AG20443 (cell line): ENCODE measurements around the gene C1QL1.

ENCODE experiments used
- DNase-seq: peaks from one replicate; pipeline ENCODE4 v3.0.0; 2012; ENCODE audit warnings: low spot score, mixed read lengths

Gene C1QL1

GRCh38 chr17:44989552-44990138, 21.5 kb upstream of the C1QL1 start:
- no peak for DNase-seq

DNA sequence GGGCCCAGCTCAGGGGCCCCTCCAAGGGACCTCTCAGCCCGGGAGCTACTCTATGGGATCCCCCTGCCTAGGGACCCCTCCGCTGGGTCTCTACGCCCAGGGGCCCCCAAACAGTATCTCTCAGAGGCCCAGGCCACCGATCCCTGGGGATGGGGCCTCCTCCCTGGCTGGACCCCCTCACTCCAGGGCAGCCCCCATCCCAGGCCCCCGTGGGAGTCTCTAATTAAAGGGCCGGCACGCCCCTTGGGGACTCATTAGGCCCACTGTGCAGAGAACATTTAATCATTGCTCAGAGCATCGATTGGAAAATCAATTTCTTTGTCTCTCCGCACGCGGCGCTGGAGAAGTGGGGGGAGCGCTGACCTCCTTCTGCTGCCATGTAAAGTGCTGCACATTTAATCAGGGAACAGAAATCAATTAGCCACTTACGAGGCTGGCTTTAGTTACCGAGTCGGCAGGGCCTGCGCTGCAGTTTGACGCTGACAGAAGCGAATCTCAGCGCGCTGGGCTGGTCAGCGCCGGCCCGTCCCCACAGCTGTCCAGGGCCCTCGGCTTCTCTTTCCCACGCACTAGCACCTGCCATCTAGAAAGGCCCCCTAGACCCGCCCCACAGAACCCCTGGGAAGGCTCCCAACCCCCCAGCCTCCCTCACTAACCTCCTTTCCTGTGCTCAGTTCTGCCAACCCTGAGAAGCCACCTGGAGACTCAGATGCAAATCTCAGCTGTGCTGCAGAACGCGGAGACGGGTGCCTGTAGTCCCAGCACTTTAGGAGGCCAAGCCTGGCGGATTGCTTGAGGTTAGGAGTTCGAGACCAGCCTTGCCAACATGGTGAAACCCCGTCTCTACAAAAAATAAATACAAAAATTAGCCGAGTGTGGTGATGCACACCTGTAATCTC, 20.2 kb upstream of the C1QL1 start:
- DNase-seq, result no peak

- no peak for DNase-seq
These were observed 15.5 kb upstream of the C1QL1 start for GRCh38 chr17:44983563-44983962.

- no peak for DNase-seq
These were observed 14.1 kb upstream of the C1QL1 start for GRCh38 chr17:44982113-44982702.

- no peak for DNase-seq
These were observed 13.3 kb upstream of the C1QL1 start for GRCh38 chr17:44981221-44981968.

DNA sequence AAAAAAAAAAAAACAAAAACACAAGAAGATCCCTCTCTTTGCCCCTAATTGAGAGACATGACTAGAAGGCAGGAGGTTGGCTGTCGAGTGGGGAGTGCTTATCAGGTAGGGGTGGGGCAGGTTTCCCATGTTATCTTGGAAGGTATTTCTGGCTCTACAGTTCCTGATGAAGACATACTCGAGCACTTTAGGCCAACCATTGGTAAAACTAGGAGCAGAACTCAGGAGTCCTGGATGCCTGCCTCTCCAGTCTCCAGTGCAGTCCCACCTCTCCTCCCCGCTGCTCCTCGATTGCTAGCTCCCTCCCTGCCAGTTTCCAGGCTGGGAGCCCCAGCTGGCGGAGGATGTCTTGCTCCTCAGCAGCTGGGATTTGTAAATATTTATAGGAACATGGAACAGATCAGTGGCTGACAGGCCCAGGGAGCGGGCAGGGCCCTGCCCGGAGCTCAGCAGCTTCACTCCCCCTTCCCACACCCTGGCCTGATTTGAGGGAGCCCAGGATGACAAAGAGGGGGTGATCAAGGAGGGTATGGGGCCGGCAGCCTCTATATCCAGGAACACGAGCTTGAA, 11.4 kb upstream of the C1QL1 start:
- no peak for DNase-seq

GRCh38 chr17:44978807-44979206, 10.7 kb upstream of the C1QL1 start:
- DNase-seq, result no peak

DNA sequence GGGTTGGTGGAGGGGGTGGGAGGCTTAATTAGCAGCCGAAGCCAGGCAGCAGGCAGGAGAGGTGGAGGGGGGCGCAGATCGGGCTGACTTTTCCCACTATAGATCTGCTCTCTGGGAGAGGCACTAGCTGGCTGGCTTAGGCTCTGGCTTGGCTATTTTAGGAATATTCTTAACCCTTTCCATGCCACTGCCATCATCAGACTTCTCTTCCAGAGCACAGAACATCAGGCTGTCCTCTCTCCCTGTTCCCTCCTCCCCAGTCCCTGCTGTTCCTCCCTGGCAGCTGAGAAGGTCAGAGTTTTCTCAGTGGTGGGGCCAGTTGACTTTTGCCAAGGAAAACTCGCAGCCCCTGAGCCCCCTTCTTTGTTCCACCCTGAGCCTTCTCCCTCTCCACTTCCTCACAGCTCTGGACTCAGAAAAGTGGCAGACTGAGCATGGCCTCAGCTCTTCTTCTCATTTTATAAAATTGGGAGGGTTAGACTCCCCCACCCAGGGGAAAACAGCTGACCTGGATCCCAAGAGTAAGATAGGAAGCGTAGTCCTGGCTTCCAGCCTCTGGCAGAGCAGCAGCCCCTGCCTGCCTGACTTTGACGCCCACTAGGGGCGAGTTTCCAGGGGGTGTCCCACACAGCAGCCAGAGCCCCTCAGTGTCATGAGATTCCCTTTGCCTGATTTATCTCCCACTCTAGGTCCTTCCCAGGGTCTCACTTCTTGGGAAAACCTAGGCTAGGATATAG, 9.9 kb upstream of the C1QL1 start:
- DNase-seq, result no peak

DNA sequence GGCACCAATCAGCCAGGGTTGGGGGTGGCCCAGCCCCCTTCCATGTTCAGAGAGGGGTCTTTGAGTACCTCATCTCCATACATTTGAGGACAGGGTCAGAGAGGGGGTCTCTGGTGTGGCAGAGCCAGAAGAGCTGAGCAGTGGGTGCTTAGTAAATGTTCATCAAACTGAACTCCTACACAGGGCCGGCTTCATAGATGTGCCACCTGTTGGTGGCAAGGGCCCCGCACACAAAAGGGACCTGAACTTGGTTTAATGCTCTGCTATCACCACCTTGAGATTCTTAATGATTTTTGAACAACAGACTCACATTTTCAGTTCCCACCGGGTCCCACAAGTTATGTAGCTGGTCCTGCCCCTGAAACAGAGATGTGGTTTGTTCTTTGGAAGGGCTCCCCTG, 9.0 kb upstream of the C1QL1 start:
- DNase-seq, result no peak

DNA sequence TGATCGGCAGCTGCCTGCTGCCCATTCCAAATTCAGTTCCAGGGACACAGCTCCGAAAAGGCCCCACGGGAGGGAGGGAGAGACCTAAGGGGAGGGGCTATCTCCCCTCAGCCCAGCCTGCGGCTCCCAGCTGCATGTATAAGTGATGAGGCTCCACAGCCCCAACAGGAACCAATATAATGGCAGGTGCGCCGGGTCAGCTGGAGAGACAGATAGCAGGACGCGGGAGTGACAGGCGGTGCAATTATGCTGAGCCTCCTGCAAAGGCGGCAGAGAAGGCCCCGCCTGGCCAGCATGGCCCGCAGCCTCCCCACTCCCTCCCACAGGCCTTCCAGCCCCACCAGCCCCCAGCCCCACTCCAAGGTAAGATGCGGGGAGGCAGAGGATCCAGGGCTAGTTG, 8.1 kb upstream of the C1QL1 start:
- DNase-seq, result no peak

DNA sequence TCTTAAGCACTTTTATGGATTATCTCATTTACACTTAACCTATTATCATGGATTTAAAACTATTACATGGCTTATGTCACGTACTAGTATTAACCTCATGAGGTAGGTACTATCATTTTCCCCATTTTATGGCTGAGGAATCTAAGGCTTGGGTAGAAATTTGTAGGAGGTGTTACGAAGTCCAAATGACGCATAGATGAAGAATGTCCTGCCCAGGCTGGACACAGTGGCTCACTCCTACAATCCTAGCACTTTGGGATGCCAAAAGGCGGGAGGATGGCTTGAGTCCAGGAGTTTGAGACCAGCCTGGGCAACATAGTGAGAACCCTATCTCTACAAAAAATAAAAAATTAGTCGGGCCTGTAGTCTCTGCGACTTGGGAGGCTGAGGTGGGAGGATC, 4.8 kb upstream of the C1QL1 start:
- DNase-seq, result no peak

GRCh38 chr17:44971776-44972483, 3.8 kb upstream of the C1QL1 start:
- peak; percentile 47 for DNase-seq

DNA sequence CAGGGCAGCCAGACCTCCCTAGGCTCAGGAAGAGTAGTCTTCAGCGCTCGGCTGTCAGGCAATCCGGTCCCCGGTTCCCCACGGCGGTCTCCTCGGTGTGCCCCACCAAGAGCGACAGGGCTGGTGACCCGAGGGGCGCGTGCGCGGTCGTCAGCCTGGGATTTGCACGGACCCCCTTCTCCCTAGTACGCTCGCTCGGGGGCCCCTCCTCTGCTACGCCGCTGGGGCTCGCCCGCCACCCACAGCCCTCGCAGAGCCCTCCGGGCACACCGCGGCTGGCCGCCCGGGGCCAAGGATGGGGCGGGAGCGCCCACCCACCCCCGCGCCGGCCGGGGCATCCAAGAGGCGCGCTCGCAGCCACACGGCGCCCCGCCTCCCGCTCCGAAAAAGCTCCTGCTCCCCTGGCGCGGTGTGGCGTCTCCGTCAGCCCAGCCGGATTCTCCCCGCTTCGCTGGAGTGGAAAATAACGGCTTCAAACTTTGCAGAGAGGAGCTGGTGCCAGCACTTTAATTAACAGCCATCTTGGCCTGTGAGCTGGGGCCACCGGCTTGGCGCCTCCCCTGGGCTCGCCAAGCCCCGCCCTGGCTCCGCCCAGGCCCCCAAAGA, 2.1 kb upstream of the C1QL1 start:
- peak; percentile 71 for DNase-seq

DNA sequence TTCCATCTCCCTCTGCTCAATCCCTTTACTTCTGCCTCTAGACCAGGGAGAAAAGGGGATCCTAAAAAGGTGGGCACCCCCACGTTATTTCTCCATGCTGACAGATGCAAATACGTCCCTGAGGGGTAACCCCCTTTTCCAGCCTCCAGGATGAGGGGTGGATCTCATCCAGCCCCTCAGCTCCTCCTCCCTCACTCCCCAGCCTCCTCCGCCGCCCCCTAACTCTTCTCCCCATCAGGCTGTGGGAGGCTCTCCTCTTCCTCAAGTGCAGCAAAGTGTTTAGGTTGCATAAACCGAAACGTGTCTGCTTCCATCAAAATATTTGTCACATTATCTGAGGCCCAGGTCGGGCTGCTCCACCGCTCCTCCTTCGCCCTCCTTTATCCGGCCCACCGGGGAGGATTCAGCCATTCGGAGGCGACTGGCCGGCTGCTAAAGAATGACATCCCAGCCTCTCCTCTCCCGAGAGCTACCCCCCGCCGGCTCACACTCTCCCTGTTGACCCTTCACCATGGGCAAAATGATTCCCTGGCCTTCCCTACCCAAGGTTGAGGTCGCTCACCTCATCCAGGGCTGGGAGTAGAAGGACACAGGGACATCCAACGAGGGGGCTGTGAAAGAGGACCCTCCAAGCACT, 1.2 kb upstream of the C1QL1 start:
- DNase-seq, result no peak

DNA sequence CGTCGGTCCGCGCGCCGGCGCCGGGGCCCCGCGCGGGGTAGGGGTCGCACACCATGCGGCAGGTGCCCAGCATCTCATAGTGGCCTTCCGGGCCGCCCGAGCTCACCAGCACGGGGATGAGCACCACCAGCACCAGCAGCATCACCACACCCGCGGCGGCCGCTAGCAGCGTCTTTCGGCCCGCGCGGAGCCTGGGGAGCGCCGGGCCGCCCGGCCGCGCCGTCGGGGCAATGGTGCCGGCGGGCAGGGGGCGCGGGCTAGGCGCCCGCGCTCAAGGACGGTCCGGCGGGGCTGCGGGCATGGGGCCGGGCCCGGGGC, 237 bp downstream of the C1QL1 start:
- DNase-seq, result no peak

DNA sequence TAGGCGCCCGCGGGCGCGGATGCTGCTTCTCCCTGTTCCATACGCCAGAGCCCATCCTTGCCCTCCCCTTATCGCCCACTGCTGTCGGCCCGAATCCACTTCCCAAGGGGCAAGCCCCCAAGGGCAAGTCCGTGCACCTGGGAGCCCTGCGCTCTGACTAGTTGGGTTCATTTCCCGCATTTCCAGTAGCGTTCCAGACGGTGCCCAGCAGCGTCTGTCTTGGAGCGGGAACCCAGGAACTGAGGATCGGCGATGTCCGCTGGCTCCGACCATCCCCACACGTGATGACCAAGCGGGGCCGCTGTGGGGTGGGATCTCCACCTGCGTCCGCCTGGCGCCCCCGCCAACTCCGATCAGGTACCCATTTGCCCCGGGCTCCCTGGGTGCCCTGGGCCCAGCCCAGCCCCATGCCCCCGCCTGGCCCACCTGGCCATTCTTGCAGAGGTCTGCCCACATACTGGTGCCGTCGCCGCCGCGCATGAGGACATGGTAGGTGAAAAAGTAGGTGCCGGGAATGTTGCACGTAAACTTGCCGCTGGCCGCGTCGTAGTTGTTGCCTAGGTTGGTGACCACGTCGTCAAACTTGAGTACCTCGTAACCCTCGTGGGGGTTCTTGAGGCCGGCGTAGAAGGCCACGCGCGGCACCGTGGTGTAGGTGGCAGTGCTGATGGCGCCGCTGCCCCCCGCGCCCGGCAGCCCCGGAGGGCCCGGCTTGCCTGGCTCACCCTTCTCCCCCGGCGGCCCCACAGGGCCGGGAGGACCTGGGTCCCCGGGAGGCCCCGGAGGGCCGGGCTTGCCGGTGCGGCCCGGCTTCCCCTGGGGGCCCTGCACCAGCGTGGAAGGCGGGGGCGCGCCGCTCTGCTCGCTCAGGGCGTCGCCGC, 837 bp downstream of the C1QL1 start:
- DNase-seq, result no peak

DNA sequence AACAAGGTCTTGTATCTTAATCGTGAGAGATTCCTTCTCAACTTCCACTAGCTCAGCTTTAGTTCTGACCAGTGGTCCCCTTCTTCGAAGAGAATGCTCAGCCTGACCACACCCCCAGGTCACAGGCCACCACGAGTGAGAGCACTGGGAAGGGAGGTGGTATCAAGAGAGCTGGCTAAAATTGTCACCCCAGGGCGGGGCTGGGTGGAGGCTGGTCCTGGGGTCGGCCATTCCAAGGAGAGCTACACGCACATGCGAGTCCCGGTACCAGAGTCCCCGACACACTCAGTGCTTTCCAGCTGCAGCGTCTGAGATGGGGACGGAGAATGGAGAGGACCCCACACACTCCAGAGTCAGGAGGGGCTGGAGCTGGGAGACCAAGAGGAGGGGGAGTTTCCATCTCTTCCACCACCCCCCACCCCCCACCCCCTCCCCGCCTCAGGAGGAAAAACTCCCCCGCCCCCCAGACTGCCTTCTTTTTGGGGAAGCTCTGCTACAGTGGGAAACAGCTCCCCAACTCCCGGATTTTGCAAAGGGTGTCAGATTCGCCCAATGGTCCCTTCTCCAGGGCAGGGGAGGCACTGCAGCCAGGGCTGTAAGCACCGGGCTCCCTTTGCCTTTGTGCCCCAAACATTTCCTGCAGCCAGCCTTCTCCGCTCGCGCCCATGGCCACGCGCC, 1.6 kb downstream of the C1QL1 start:
- no peak for DNase-seq

DNA sequence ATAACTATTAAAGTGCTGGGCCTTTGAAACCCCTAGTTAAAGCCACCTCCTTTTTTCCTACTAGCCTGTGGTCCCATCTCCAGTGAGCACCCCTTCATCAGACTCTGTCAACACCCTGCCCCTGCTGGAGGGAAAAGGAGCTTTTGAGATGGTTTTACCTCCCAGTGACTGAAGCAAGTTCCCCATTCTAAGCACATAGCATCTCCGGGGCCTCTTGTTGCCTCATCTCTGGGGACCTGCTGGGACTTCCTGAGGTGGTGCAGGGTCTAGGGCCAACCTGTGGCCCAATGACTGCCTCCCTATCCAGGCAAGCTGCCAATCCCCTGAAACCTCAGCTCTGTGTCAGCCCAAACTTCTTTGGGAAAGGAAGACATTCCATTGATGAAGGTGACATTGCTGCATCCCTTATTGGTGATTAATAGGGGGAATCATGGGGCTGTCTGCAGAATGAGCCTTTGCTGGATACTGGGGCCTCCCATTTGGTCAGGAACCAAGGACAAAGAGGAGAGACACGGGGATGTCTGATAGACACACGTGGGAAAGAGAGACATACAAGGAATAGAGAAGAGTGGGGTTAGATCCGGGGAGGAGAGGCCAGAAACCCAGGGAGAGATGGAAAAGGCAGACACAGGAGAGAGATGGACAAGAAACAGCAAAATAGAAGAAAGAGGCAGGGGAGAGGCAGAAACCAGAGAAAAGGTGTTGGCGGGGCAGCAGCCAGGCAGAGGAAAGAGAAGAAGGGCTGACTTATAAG, 2.4 kb downstream of the C1QL1 start:
- DNase-seq, result no peak
